NCI-H1092 (cell line): Measurements from ENCODE around the gene LACTB.

Experiments used
- DNase-seq: peaks from one replicate; lab custom pipeline; 2025; lab: John Stamatoyannopoulos, UW

The LACTB gene

DNA sequence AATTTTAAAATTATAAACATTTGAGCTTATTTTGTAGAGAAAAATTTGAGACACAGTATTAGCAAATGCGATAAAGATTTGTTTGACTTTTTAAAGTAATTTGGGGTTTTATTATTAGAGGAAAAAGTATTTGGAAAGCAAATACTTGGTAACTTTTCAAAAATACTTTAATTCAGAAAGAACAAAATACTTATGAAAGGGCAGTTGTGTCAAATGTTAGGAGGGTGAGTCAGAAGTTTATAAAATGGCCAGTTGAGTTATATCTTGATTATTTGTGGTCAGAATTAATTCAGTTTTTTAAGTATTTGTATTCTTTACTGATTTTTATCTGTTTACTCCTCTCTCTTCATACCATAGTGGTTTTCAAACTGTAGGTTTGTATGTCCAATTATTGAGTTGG lies 12.1 kb downstream of the LACTB start:
- DNase-seq = no peak

DNA sequence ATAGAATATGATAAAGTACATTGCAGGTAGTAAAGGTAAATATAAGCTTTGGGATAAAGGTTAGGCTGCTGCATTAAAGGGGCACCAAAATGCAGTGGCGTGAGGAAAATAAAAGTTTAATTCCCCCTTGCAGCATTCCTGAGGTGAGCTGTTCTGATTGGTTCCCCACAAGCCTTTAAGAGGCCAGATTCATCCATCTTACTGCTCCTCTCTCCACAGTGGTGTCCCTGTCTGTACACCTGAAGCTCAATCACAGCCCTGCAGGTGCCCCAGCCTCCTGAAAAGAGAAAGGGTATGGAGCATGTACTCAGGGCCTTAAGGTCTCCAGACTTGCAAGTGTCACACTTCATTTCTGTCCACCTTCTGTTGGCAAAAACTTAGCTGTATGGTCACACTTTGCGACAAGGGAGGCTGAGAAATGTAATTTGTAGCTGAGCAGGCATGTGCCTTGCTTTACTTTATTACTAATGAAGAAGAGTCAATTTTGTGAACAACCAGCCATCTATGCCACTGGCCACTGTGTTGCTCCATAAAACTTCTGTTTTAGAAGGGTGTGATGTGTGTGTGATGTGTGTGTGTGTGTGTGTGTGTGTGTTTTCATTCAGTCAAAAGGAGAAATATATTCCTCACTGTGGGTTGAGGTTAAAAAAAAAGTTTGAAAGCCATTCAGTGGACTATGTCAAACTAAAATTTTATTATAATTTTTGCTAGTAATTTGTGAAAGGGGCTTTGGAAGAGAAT lies 12.8 kb downstream of the LACTB start:
- no peak for DNase-seq

GRCh38 chr15:63135281-63135680 lies 13.6 kb downstream of the LACTB start:
- no peak for DNase-seq

- no peak for DNase-seq
Measured at GRCh38 chr15:63135804-63136203, 14.1 kb downstream of the LACTB start.

DNA sequence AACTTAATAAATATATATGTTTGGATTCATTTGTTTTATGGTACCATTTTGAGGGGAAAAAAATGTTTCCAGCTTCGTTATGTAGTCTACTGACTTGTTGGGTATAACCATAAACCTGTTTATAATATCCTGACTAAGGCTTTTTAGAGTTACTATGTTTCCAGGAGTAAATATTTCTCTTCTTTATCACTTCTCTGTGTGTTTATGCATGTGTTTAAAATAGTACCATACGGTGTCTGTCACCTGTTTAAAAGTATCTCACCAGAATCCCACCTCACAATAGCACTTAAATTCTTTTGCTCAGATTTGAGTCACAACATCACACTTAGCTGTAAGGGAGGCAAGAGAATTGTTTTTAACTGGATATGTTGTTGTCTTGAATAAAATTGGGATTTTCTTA lies 15.1 kb downstream of the LACTB start:
- no peak for DNase-seq

DNA sequence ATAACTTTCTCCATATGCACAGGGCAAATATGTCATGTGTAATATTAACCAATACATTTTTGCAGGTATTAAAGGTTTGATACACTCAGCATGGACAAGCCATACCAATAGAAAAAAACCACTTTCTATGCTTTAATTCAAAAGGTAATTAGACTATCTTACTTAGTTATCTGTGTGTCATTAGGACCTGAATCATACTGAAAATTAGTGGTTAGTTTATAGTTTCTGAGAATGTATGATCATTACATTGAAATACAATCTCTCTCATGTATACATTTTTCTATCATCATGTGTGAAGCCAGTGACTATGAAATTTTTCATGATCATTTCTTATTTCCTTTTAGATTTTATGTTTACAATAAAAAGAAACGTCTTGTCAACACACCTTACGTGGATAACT lies 19.3 kb downstream of the LACTB start:
- no peak for DNase-seq

- DNase-seq = no peak
Measured at GRCh38 chr15:63145426-63145825, 23.8 kb downstream of the LACTB start.

GRCh38 chr15:63146684-63147083 lies 25.0 kb downstream of the LACTB start:
- DNase-seq = no peak

GRCh38 chr15:63151665-63152064 lies 30.0 kb downstream of the LACTB start:
- no peak for DNase-seq

DNA sequence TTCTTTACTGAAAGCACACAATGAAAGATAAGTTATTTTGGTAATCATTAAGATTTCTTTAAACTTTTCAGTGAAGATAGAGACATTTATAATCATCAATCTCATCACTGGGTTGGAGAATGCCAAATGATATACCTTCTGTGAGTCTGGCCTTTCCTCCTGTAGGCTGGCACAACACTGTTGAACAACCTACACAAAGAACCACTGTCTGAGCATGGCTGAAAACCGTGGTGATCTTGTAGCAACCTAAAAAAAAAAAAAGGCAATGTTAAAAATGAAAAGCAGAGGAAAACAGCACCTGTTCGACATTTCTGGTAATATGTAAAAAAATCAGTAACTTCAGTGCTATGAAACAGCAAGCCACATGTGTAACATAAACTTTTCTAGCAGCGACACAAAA lies 33.8 kb downstream of the LACTB start:
- DNase-seq = no peak

GRCh38 chr15:63156086-63156710 lies 34.5 kb downstream of the LACTB start:
- no peak for DNase-seq

- DNase-seq = no peak
Measured at GRCh38 chr15:63156755-63157117, 35.1 kb downstream of the LACTB start.

DNA sequence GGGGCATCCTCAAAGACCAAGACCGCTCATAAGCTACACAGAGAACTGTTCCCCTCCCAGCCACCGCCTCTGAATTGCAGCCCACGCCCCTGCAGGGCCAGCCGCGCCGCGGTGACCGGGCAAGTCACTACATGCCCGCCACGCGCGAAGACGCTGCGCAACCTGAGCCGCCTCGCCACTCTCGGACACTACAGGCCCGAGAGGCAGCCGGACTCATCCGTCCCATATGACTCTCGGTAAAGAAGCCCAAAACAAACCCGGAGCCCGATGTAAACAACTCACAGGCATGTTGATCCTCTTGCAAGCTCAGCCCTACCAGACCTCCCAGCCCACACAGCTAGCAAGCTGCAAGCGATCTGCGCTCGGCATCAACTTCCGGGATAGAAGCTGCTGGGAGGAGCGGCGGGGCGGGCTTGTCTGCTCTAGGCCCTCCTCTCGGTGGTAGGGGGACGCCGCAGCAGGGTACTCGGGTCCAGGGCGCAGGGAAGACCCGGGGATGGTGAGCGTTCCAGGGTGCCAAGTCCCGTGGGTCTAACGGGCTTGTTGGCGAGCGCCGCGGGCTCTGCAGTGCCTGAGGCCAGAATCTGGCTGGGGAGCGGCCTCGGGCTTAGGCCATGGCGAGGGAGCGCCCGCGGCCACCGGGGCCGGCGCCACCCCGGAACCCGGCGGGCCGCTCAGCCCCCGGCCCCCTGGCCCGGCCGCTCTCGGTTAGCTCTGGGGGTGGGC lies 35.6 kb downstream of the LACTB start, which contains the start of gene RPS27L:
Gene RPS27L, minus strand, starts transcription at position 360 of the 726 bp plus-strand sequence. Its CDS starts 72 bp downstream, at position 288.
- peak; percentile 67 for DNase-seq

GRCh38 chr15:63157891-63158431 lies 36.3 kb downstream of the LACTB start:
- DNase-seq = no peak

- DNase-seq = no peak
Measured at GRCh38 chr15:63160638-63161037, 39.0 kb downstream of the LACTB start.

GRCh38 chr15:63163217-63163616 lies 41.6 kb downstream of the LACTB start:
- DNase-seq = no peak

DNA sequence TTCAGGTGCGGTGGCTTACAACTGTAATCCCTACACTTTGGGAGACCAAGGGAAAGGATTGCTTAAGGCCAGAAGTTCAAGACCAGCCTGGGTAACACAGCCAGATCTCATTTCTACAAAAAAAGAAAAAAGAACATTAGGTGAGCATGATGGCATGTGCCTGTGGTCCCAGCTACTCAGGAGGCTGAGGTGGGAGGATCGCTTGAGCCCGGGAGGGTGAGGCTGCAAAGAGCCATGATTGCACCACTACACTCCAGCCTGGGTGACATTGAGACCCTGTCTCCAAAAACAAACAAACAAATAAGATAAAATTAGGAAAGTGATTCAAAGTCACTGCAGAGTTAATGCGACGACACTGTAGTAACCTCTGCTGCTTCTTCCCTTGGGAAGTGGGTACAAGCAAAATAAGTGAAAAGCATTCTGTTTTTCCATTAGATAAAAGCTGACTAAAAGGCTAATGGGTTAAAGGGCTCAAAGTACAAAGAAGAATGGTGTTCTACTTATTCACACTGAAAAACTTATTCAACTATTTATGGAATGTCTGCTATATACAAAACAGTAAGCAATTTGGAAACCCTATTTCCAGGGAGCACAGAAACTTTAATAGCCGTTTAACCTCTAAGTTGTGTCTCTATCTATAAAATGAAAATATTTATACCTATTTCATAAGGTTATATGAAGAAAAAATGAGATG lies 43.7 kb downstream of the LACTB start:
- no peak for DNase-seq

DNA sequence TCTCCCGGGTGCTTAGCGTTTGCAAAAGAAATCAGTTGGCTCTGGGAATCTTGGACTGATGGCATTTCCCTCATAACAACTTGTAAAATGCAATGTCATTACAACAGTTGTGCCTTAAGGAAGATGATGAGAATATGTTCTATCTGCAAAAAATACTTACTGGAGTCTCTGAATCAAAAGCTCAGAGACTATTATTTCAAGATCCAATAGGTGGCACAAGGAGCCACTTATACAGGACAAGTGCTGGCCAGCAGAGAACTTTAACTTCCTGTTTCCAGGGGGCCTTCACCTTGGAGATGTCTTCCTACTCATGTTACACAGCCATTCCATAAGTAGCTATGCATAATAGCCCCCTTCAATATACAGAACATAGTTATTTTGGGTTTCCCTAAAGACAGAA lies 44.6 kb downstream of the LACTB start:
- no peak for DNase-seq

DNA sequence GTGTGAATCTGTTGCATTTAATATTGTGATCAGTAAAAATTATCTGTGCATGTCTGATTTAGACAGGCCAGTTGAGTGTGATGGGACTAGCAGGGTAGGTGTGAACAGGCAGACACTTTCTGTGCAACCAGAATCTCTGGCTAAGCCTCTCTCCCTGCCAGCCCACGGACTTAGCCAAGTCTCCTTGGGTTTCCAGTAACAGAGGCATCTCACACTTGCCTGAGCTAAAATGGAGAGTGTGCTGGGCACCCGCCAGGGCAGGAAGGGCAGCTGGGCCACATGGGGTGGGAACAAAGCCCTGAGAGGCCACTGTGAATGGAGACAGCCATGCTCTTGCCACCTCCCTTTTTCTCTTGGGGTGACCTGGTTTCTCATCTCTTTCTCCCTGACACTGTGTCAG lies 48.1 kb downstream of the LACTB start:
- DNase-seq = no peak

- DNase-seq = no peak
Measured at GRCh38 chr15:63172376-63172775, 50.7 kb downstream of the LACTB start.

- DNase-seq = no peak
Measured at GRCh38 chr15:63172851-63173451, 51.3 kb downstream of the LACTB start.

- DNase-seq = no peak
Measured at GRCh38 chr15:63176302-63176701, 54.6 kb downstream of the LACTB start.
